HG03135 (cell line): ENCODE measurements around the gene RIMBP2.

Experiments used
- ATAC-seq: cut with Tn5 transposase; IDR thresholded peaks from one replicate; pipeline ENCODE4 v1.9.1; 2021; ENCODE audit warnings: mild to moderate bottlenecking, moderate library complexity; ENCODE audit not compliant: unreplicated experiment

RIMBP2 gene

DNA sequence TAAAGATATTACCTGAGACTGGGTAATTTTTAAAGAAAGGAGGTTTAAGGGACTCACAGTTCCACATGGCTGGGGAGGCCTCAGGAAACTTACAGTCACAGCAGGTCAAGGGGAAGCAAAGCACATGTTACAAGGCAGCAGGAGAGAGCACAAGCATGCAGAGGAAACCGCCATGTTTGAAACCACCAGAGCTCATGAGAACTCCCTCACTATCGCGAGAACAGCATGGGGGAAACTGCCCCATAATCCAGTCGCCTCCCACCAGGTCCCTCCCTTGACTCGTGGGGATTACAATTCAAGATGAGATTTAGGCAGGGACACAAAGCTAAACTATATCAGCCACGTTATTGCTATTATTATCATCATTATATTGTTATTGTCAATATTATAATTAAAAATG lies 138.7 kb downstream of the RIMBP2 start:
- no peak for ATAC-seq

DNA sequence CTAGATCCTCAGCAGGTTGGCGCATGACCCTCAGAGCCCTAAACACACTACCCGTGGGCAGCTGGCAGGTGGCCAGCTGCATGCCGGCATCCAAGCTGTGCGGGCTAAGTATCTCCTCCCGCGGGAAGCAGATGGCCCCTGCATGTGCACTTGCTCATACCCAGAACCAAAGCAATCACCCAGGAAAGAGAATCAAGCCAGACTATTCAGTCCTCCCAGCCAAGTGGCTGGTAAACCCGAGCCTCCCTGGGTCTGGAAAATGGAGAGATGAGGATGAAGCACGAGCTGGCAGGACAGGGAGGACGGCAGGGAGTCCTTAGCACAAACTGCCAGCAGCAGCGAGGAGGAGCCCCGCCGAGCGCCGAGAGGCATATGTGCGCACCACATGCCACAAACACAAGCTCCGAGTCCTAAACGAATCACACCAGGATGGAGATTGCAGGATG lies 139.7 kb downstream of the RIMBP2 start:
- ATAC-seq = no peak

DNA sequence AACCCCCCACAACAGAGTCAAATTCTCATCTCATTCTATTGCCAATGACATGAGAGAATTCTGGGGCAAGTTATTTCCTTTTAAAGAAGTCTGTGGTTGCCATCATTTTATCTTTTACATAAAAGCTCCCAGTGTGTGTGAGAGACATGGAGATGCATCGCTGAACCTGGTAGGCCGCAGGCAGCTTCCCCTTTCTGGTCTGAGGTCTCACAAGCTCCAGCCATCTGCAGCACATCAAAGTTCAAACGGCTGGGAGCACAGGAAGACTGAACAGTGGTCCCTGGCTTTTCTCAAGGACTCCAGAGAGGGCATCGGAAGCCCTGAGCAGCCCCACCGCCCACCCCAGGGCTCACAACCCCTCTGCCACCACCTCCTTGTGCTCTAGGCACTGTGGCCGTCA lies 141.7 kb downstream of the RIMBP2 start:
- no peak for ATAC-seq

- no peak for ATAC-seq
These were observed 142.3 kb downstream of the RIMBP2 start for GRCh38 chr12:130573766-130574165.

DNA sequence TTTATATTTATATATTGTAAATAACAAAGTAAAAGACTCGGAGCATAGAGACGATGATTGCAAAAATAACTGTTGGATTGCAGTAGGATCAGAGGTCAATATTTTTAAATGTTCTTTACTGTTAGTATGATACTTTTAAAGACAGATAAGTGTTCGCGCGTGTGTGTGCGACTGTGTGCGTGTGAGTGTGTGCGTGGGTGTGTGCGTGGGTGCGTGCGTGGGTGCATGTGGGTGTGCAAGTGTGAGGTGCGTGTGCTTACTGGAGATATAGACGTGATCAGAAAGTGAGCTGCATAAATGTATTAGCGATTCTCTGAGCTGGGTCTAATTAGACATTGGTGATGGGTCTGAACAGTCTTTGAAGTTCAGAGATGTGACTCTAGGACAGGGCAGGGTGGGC lies 142.9 kb downstream of the RIMBP2 start:
- no peak for ATAC-seq

DNA sequence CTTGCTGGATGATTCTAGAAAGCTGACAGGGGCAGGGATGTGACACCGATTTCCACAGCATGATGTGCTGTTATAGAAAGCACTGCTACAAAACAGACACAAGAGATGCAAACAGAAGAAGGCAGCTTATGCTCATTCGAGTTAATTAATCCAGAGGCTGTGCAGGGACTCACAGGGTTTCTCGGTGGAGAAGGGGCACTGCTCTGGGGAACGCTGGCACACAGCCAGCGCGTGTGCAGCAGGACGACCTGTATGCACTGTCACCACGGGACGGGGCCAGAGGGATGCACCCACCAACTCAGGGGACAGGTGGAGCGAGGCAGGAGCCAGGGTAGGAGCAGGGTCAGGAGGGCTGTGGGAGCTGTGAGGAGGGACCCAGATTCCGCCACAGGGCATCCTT lies 143.5 kb downstream of the RIMBP2 start:
- no peak for ATAC-seq

DNA sequence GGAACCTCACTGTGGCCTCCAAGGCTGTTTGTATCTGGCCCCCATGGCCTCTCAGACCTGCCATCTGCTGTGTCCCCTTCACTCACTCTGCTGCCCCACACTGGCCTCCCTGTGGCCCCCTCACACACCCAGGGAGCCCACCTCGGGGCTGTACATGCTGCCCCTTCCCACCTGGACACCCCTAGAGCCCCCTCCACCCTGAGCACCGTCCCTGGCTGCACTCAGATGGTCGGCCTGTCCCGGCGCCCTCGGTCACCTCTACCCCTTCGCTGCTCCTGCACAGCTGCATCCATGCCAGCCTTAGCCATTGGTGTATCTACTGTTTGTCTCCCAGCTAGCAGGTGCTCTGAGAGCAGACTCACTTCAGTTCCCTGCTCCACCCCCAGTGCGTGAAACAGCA lies 144.4 kb downstream of the RIMBP2 start:
- ATAC-seq = no peak

DNA sequence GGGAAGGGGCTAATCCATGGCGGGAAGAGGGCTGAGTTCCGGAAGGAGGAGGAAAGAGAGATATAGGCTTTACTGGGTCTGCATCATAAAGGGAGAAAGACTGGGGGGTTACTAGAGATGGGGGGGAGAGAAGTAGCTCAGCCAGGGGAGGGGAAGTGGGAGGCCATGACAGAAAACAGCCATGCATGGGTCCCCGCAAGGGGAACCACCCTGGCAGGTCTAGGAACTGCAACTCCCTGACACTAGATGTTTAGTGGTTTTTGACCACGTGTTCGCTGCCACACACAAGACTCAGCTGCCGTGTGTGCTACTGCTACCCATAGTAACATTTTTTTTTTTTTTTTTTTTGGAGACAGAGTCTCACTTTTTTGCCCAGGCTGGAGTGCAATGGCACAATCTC lies 145.0 kb downstream of the RIMBP2 start:
- ATAC-seq = no peak

DNA sequence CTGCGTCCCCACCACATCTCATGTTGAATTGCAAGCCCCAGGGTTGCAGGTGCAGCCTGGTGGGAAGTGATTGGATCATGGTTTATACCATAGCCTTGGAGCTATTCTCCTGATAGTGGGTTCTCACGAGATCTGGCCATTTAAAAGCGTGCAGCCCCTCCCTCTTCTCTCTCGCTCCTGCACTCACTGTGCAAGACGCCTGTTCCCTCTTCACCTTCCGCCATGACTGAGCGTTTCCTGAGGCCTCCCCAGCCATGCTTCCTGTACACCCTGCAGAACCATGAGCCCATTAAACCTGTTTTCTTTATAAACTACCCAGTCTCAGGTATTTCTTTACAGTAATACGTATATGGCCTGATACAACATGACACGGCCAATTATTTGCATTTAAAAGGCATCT lies 146.6 kb downstream of the RIMBP2 start:
- ATAC-seq = no peak

DNA sequence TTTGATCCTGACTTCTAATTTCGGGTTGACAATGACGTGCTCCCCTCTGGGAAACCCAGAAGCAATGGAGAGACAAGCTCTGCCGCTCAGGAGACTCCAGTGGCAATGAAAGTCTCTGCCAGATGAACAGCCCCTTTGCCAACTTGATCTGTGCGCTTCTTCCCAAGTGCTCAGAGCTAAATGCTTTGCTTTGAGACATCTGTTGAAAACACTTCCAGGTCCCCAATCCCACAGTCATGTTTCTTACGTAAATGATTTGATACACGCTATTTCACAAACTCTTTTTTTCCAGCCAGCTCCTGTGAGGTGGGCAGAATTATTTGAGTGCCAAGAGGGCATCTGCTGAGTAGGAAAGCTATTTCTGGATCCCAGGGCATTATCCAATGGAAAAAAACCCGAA lies 147.6 kb downstream of the RIMBP2 start:
- no peak for ATAC-seq

GRCh38 chr12:130568041-130568440 lies 148.1 kb downstream of the RIMBP2 start:
- ATAC-seq = no peak

DNA sequence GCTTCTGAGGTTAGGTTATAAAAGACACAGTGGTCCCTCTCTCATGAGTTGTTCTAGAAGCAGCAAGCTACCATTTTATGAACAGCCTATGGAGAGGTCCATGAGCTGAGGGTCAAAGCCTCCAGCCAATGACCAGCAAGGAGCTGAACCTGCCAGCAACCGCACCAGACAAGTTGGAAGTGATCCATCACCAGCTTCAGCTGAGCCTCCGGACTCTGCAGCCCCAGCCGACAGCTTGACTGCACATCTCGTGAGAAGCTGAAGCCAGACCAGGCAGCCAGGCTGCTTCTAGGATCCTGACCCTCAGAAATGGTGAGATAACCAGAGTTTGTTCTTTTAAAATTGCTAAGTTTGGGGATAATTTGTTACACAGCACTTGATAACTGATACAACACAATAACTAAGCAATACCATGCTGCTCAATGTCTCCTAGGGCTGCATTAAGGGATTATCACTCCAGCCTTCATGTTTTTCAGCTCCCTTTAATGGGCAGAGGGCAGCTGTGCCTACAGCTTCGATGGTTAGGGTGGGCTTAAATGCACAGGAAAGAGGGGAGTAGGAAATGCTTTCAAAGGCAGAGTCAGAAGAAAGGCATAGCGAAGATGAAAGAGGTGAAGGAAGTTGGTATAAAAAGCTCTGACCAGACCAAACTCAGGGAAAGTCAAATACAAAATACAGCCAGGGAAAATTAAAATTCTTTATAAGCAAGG lies 149.5 kb downstream of the RIMBP2 start:
- no peak for ATAC-seq

DNA sequence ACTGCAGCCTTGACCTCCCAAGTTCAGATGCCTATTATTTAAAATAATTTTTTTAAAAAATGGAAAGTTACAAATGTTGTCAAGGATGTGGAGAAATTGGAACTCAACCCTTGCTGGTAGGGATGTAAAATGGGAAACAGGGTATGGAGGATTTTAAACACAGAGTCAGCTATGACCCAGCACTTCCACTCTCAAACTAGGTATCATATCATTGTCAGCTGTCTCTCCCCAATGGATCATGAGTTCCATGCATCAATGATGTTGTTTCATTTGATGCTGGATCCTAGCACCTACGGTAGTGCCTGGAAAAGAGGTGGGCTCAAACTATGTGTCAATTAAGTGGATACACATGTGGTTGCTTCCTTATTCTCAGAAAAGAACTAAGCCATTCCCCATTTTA lies 150.9 kb downstream of the RIMBP2 start:
- no peak for ATAC-seq

DNA sequence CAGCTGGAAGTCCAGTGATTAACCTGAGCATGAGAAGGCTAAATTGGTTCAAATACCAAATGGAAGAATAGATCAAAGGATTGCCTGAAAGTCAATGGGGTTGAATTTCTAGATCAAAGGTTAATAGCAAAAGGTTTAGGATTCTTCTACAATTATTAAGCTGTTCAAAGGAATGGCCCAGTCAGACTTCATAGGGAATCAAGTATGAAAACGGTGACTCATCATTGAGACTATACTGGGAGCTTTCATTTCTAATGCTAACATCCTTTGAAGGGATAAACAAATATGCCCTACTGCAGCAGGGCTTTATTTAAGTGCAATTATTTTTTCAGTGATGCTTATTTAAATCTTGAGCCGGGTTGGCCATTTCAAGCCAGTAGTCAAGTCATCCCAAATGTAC lies 152.8 kb downstream of the RIMBP2 start:
- no peak for ATAC-seq

DNA sequence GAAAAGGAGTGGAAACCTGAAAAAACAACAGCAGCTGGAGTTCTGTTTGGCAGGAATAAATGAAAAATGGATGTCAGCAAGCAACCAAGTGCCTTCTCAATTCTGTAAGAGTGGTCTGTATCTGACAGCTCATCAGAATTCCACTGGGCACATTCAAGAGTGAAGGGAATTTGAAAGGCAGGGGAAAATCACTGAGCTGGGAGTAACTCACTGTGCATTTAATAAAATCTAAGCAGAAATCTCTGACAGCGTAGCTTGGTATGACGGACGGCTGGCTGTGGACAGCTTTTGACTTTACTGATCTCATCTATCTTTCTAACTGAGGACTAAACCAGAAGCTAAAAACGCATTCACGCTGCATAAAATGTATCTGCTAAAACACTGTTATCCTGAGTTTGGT lies 153.4 kb downstream of the RIMBP2 start:
- no peak for ATAC-seq

GRCh38 chr12:130560321-130560720 lies 155.8 kb downstream of the RIMBP2 start:
- ATAC-seq = no peak

DNA sequence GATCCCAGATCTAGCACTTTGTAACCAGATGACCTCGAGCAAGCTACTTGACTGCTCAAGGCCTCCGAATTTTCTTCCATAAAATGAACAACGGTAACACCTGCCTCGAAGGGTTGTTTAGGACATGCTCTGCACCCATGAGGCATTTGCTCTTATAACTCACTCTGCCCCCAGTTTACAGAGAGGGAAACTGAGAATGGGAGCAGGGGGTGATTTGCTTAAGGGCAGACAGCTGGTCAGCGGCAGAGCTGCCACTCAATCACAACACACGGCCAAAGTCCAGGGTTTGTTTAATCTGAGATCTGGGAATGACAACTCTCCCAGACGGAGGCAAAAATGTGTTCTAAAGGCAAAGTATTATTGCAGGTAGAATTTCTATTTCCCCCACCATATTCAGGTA lies 156.3 kb downstream of the RIMBP2 start:
- no peak for ATAC-seq

GRCh38 chr12:130557886-130558765 lies 158.0 kb downstream of the RIMBP2 start:
- ATAC-seq = no peak

- ATAC-seq = no peak
These were observed 158.9 kb downstream of the RIMBP2 start for GRCh38 chr12:130557201-130557600.

- ATAC-seq = no peak
These were observed 159.5 kb downstream of the RIMBP2 start for GRCh38 chr12:130556486-130557055.

DNA sequence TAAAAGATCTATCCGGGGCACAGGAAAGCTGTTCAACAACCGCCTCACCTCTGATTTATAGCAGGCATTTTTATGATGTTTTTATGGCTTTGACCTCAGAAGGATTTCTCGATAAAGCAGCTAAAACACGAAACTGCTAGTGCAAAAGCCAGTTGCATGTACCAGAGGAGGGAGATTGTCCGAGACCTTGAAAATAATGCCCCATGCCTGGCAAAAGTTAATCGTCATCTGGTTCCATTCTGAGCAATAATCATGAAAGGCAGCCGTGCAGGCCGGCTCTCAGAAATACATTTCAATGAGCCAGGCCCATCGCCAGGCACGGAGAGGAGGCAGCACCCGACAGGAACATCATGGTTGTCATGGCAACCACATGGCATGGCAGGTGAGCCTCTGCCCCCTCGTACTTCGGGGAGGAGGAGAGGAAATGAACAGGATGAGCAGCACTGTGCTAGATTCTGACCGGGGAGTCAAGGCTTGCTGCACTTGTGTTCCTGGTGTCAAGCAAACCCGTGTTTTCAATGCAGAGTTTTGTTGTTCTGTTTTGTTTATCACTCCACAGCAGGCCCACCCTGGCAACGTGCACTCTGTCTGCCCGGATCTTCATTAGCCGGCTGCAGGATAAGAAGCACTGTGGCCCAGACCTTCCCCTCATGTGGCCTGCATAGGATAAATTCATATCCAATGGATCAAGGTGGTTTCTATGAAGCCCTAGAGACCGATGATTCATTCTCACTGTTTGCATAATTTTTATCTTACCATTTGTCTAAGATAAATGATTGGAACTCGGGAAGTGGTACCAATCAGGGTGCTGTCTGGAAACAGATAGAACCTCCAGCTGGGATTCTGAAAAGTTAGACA lies 160.2 kb downstream of the RIMBP2 start:
- no peak for ATAC-seq
